Chondrocyte (in vitro differentiated cells): ENCODE results near the gene NEO1. TPM values are rescaled to one million over a fixed set of nuclear protein-coding genes. Genes with fewer than 3 reads are reported as not detected.

Experiments
- DNase-seq: peaks from one replicate; pipeline ENCODE4 v3.0.0; 2021; ENCODE audit warnings: mixed read lengths, low spot score
- H3K27ac Mint-ChIP-seq: one replicate; pipeline ENCODE4 v1.8.0; 2021; ENCODE audit warnings: mild to moderate bottlenecking, moderate library complexity, mixed read lengths; ENCODE audit not compliant: unreplicated experiment
- H3K27me3 Mint-ChIP-seq: 2 replicates; pipeline ENCODE4 v1.8.0; 2021; ENCODE audit warnings: low read depth, mixed read lengths
- H3K36me3 Mint-ChIP-seq: 2 replicates; pipeline ENCODE4 v1.8.0; 2021; ENCODE audit warnings: low read depth, mixed read lengths
- H3K4me1 Mint-ChIP-seq: 2 replicates; pipeline ENCODE4 v1.8.0; 2021; ENCODE audit warnings: low read depth, mild to moderate bottlenecking, mixed read lengths
- H3K4me3 Mint-ChIP-seq: one replicate; pipeline ENCODE4 v1.8.0; 2021; ENCODE audit warnings: mild to moderate bottlenecking, moderate library complexity, mixed read lengths; ENCODE audit not compliant: unreplicated experiment
- H3K9me3 Mint-ChIP-seq: 2 replicates; pipeline ENCODE4 v1.8.0; 2021; ENCODE audit warnings: low read depth, mixed read lengths
- CTCF ChIP-seq: fragments of 200-600 bp; sonication (generic); IDR thresholded peaks from 2 replicates; pipeline ENCODE4 v1.5.0; 2021; ENCODE audit warnings: antibody characterized with exemption, mild to moderate bottlenecking, moderate library complexity
- total RNA-seq: library from RNA; stranded (reverse); gene quantifications from 3 replicates; pipeline ENCODE4 v1.2.1, GENCODE V29; 2021

Gene NEO1
- total RNA-seq, 1 donor from 2014 or later, result 42.1 TPM

- Mint-ChIP-seq H3K4me3 (no peak overlapping the region), H3K36me3 (no peaks in the 10 kb centered on the region), H3K27me3 (peaks cover 19% of the 10 kb centered on the region), H3K9me3 (peaks cover 10% of the 10 kb centered on the region), H3K4me1 (no peaks in the 10 kb centered on the region), H3K27ac (no peak overlapping the region)
- no peak for TF ChIP-seq CTCF
- no peak for DNase-seq
Measured at GRCh38 chr15:73344056-73344455, 291.8 kb downstream of the NEO1 start.

GRCh38 chr15:73345658-73346057 lies 293.4 kb downstream of the NEO1 start:
- DNase-seq, result no peak
- no peak for TF ChIP-seq CTCF
- Mint-ChIP-seq H3K9me3 (peaks cover 10% of the 10 kb centered on the region), H3K27me3 (peaks cover 17% of the 10 kb centered on the region), H3K27ac (no peak overlapping the region), H3K36me3 (no peaks in the 10 kb centered on the region), H3K4me3 (no peak overlapping the region), H3K4me1 (no peaks in the 10 kb centered on the region)

GRCh38 chr15:73346735-73347312 lies 294.6 kb downstream of the NEO1 start:
- no peaks in the 10 kb centered on the region for H3K36me3 Mint-ChIP-seq
- H3K4me1 Mint-ChIP-seq, result no peaks in the 10 kb centered on the region
- no peak for DNase-seq

GRCh38 chr15:73349191-73349590 lies 296.9 kb downstream of the NEO1 start:
- Mint-ChIP-seq H3K4me3 (no peak overlapping the region), H3K4me1 (no peaks in the 10 kb centered on the region), H3K9me3 (no peaks in the 10 kb centered on the region), H3K36me3 (no peaks in the 10 kb centered on the region), H3K27me3 (peaks cover 19% of the 10 kb centered on the region), H3K27ac (no peak overlapping the region)
- no peak for DNase-seq
- no peak for TF ChIP-seq CTCF

More at GRCh38 chr15:73346735-73347312, 294.6 kb downstream of the NEO1 start:
- Mint-ChIP-seq H3K27ac (no peak overlapping the region), H3K9me3 (peaks cover 10% of the 10 kb centered on the region), H3K4me3 (no peak overlapping the region), H3K27me3 (peaks cover 17% of the 10 kb centered on the region)
- no peak for TF ChIP-seq CTCF

- Mint-ChIP-seq H3K27ac (no peak overlapping the region), H3K4me3 (no peak overlapping the region), H3K27me3 (peaks cover 27% of the 10 kb centered on the region), H3K9me3 (no peaks in the 10 kb centered on the region), H3K36me3 (no peaks in the 10 kb centered on the region), H3K4me1 (no peaks in the 10 kb centered on the region)
- DNase-seq, result no peak
- TF ChIP-seq CTCF, result no peak
Measured at GRCh38 chr15:73352082-73352481, 299.8 kb downstream of the NEO1 start.
